SKM-1 treated with dmso at 0.1 percent for 144 hours (cell line): ENCODE results near the gene DCAF7.

Experiments
- DNase-seq: peaks from one replicate; lab custom pipeline; 2025; ENCODE audit not compliant: unreplicated experiment; lab: John Stamatoyannopoulos, UW

DCAF7 gene

GRCh38 chr17:63549946-63550816 is at the start of gene DCAF7:
Gene DCAF7, plus strand, starts transcription at chr17:63550477. Its CDS starts 201 bp downstream, at chr17:63550678.
- peak; percentile 100 for DNase-seq

GRCh38 chr17:63500543-63501390 is 49.5 kb upstream of the DCAF7 start:
- peak; percentile 33 for DNase-seq

GRCh38 chr17:63503341-63503705 is 47.0 kb upstream of the DCAF7 start:
- no peak for DNase-seq

- no peak for DNase-seq
Measured at GRCh38 chr17:63504261-63504660, 46.0 kb upstream of the DCAF7 start.

- no peak for DNase-seq
Measured at GRCh38 chr17:63505341-63505740, 44.9 kb upstream of the DCAF7 start.

- DNase-seq = no peak
Measured at GRCh38 chr17:63506627-63507026, 43.6 kb upstream of the DCAF7 start.

GRCh38 chr17:63511331-63511730 is 38.9 kb upstream of the DCAF7 start:
- DNase-seq = no peak

GRCh38 chr17:63512388-63512787 is 37.9 kb upstream of the DCAF7 start:
- no peak for DNase-seq

- no peak for DNase-seq
Measured at GRCh38 chr17:63512896-63513644, 37.2 kb upstream of the DCAF7 start.

GRCh38 chr17:63514477-63514876 is 35.8 kb upstream of the DCAF7 start:
- no peak for DNase-seq

- DNase-seq = no peak
Measured at GRCh38 chr17:63514974-63515373, 35.3 kb upstream of the DCAF7 start.

- DNase-seq = no peak
Measured at GRCh38 chr17:63515426-63515825, 34.9 kb upstream of the DCAF7 start.

GRCh38 chr17:63516910-63517824 is 33.1 kb upstream of the DCAF7 start:
- no peak for DNase-seq

- DNase-seq = no peak
Measured at GRCh38 chr17:63517825-63518534, 32.3 kb upstream of the DCAF7 start.

GRCh38 chr17:63519116-63519881 is 31.0 kb upstream of the DCAF7 start:
- DNase-seq = no peak

GRCh38 chr17:63519972-63520882 is 30.1 kb upstream of the DCAF7 start:
- no peak for DNase-seq

GRCh38 chr17:63523253-63523855 is 26.9 kb upstream of the DCAF7 start, which contains the start of gene KCNH6:
Gene KCNH6, plus strand, starts transcription at chr17:63523358. Its CDS starts 56 bp downstream, at chr17:63523414.
- no peak for DNase-seq
